ENCODE measurements around the gene PRKCSH. TPM values are rescaled to one million over a fixed set of nuclear protein-coding genes. Genes with fewer than 3 reads are reported as not detected.
A peak's percentile ranks its signal among the peaks of the same experiment; 100 is the strongest.

PRKCSH gene
- total RNA-seq, 5 donors from 2014 or later (not counting 1 experiment from before 2014, with no cell fraction given), result 248 to 382 (median 334) TPM

- Histone ChIP-seq H3K4me1 (ENCODE audit: control insufficient read depth in 1 of 2, extremely low read depth in 1 of 2, insufficient read depth in 2 of 2, low read length in 2 of 2) (peaks cover 6 to 33% of the 10 kb centered on the region in 2 experiments), H3K36me3 (ENCODE audit: control insufficient read depth in 2 of 2, extremely low read depth in 1 of 2, insufficient read depth in 1 of 2, low read length in 1 of 2) (peaks cover 0 to 3% of the 10 kb centered on the region in 2 donors), H3K27ac (ENCODE audit: low read length) (no peak overlapping the region), H3K27me3 (replicated peaks in 1 of 2; ENCODE audit: control insufficient read depth in 2 of 2, extremely low read depth in 1 of 2, insufficient read depth in 2 of 2, low read length in 1 of 2) (peaks cover 5 to 48% of the 10 kb centered on the region in 2 experiments), H3K9me3 (no peaks in the 10 kb centered on the region), H3K4me3 (ENCODE audit: control insufficient read depth in 1 of 2, extremely low read depth in 1 of 2, low read length in 1 of 2) (no peak overlapping the region)
- POLR2A ChIA-PET, result no interaction called here
- WGBS (ENCODE audit: insufficient coverage), result 14% methylated on average over 69 of the region's 86 CpGs
- ATAC-seq (replicated peaks in 1 of 4) (no peak), DNase-seq (peak in 1 of 35 experiments; percentile 7)
- Mint-ChIP-seq H3K4me1 (peaks cover 19 to 29% (median 28%) of the 10 kb centered on the region in 3 donors), H3K36me3 (peaks cover 4% of the 10 kb centered on the region), H3K4me3 (no peak overlapping the region), H3K9me3 (no peaks in the 10 kb centered on the region), H3K27me3 (peaks cover 20 to 36% of the 10 kb centered on the region in 2 donors), H3K27ac (no peak overlapping the region)
- CTCF ChIA-PET, result no interaction called here
Measured at GRCh38 chr19:11479898-11480714, 44.7 kb downstream of the PRKCSH start.

GRCh38 chr19:11480715-11481533 is 45.5 kb downstream of the PRKCSH start, which contains the start of gene ELAVL3:
Gene ELAVL3, minus strand, starts transcription at chr19:11481046. Its CDS starts 438 bp downstream, at chr19:11480608.
- no peak for ATAC-seq (replicated peaks in 1 of 4)
- peak within 1 kb of the TSS in 2 of 3 donors; percentile 70 to 71 for H3K4me3 Mint-ChIP-seq
- ChIA-PET POLR2A (interaction anchor here in 1 of 2 donors (0.6 kb wide), 1 partner anchor 1620 kb away, joined by 3 read pairs; no protein-coding TSS in a partner anchor), CTCF (no interaction called here)
- Histone ChIP-seq H3K9me3 (no peaks in the 10 kb centered on the region), H3K4me1 (ENCODE audit: control insufficient read depth in 1 of 2, extremely low read depth in 1 of 2, insufficient read depth in 2 of 2, low read length in 2 of 2) (peaks cover 6 to 33% of the 10 kb centered on the region in 2 experiments), H3K36me3 (ENCODE audit: control insufficient read depth in 2 of 2, extremely low read depth in 1 of 2, insufficient read depth in 1 of 2, low read length in 1 of 2) (peaks cover 0 to 3% of the 10 kb centered on the region in 2 donors), H3K27me3 (replicated peaks in 1 of 2; ENCODE audit: control insufficient read depth in 2 of 2, extremely low read depth in 1 of 2, insufficient read depth in 2 of 2, low read length in 1 of 2) (peaks cover 5 to 48% of the 10 kb centered on the region in 2 experiments), H3K4me3 (ENCODE audit: control insufficient read depth in 1 of 2, extremely low read depth in 1 of 2, low read length in 1 of 2) (peak within 1 kb of the TSS in 1 of 2 donors; percentile 49), H3K27ac (ENCODE audit: low read length) (no peak within 1 kb of the TSS)
- peaks cover 10% of the 10 kb centered on the region for H3K36me3 Mint-ChIP-seq
- peaks cover 19 to 30% (median 29%) of the 10 kb centered on the region in 3 donors for H3K4me1 Mint-ChIP-seq
- no peak within 1 kb of the TSS for H3K27ac Mint-ChIP-seq
- no peaks in the 10 kb centered on the region for H3K9me3 Mint-ChIP-seq
- DNase-seq, result peak in 1 of 35 experiments; percentile 28
- WGBS (ENCODE audit: insufficient coverage), result 24% methylated on average over 54 of the region's 77 CpGs
- H3K27me3 Mint-ChIP-seq, result peaks cover 20 to 37% of the 10 kb centered on the region in 2 donors

- H3K4me1 Mint-ChIP-seq, result peaks cover 19 to 30% (median 29%) of the 10 kb centered on the region in 3 donors
- POLR2A ChIA-PET, result interaction anchor here in 1 of 2 donors (0.6 kb wide), 1 partner anchor 1621 kb away, joined by 3 read pairs; no protein-coding TSS in a partner anchor
- H3K27me3 Mint-ChIP-seq, result peaks cover 20 to 35% of the 10 kb centered on the region in 2 donors
- peaks cover 6 to 33% of the 10 kb centered on the region in 2 experiments for H3K4me1 ChIP-seq (ENCODE audit: control insufficient read depth in 1 of 2, extremely low read depth in 1 of 2, insufficient read depth in 2 of 2, low read length in 2 of 2)
- no peaks in the 10 kb centered on the region for H3K9me3 ChIP-seq
- DNase-seq (peak; percentile 16 to 69 (median 44)), ATAC-seq (replicated peaks in 1 of 4) (peak; percentile 61 to 74 (median 65))
- peaks cover 5 to 48% of the 10 kb centered on the region in 2 experiments for H3K27me3 ChIP-seq (replicated peaks in 1 of 2; ENCODE audit: control insufficient read depth in 2 of 2, extremely low read depth in 1 of 2, insufficient read depth in 2 of 2, low read length in 1 of 2)
- WGBS (ENCODE audit: insufficient coverage), result 4% methylated on average over 49 of the region's 50 CpGs
- peak overlapping the region; percentile 31 to 71 (median 70) for H3K4me3 Mint-ChIP-seq
- H3K36me3 ChIP-seq (ENCODE audit: control insufficient read depth in 2 of 2, extremely low read depth in 1 of 2, insufficient read depth in 1 of 2, low read length in 1 of 2), result peaks cover 4% of the 10 kb centered on the region in 2 donors
- no peaks in the 10 kb centered on the region for H3K9me3 Mint-ChIP-seq
- CTCF ChIA-PET, result interaction anchor here (0.5 to 2.1 kb wide), 6 partner anchors 23 to 188 kb away, joined by 3 to 26 read pairs (median 6); partner anchors contain the start of genes ODAD3 (in 1 of the 2) and PRKCSH (in 1 of the 2)
- H3K4me3 ChIP-seq (ENCODE audit: control insufficient read depth in 1 of 2, extremely low read depth in 1 of 2, low read length in 1 of 2), result peak overlapping the region; percentile 12 to 49
- H3K27ac Mint-ChIP-seq, result no peak overlapping the region
- H3K27ac ChIP-seq (ENCODE audit: low read length), result no peak overlapping the region
- peaks cover 10% of the 10 kb centered on the region for H3K36me3 Mint-ChIP-seq
Measured at GRCh38 chr19:11481534-11482383, 46.3 kb downstream of the PRKCSH start.

- Mint-ChIP-seq H3K4me1 (peaks cover 19 to 30% (median 29%) of the 10 kb centered on the region in 3 donors), H3K36me3 (peaks cover 10% of the 10 kb centered on the region), H3K27ac (no peak overlapping the region), H3K9me3 (no peaks in the 10 kb centered on the region), H3K27me3 (peaks cover 20 to 35% of the 10 kb centered on the region in 2 donors), H3K4me3 (peak overlapping the region; percentile 31 to 71 (median 70))
- Histone ChIP-seq H3K36me3 (ENCODE audit: control insufficient read depth in 2 of 2, extremely low read depth in 1 of 2, insufficient read depth in 1 of 2, low read length in 1 of 2) (peaks cover 4 to 9% of the 10 kb centered on the region in 2 donors), H3K4me3 (ENCODE audit: control insufficient read depth in 1 of 2, extremely low read depth in 1 of 2, low read length in 1 of 2) (peak overlapping the region; percentile 14 to 49), H3K27ac (ENCODE audit: low read length) (no peak overlapping the region), H3K9me3 (no peaks in the 10 kb centered on the region), H3K27me3 (replicated peaks in 1 of 2; ENCODE audit: control insufficient read depth in 2 of 2, extremely low read depth in 1 of 2, insufficient read depth in 2 of 2, low read length in 1 of 2) (peaks cover 5 to 48% of the 10 kb centered on the region in 2 experiments), H3K4me1 (ENCODE audit: control insufficient read depth in 1 of 2, extremely low read depth in 1 of 2, insufficient read depth in 2 of 2, low read length in 2 of 2) (peaks cover 6 to 33% of the 10 kb centered on the region in 2 experiments)
- DNase-seq (peak; percentile 52 to 95 (median 79)), ATAC-seq (replicated peaks in 1 of 4) (peak; percentile 82 to 86 (median 84))
- CTCF ChIA-PET, result interaction anchor here (0.5 to 2.1 kb wide), 8 partner anchors 14 to 357 kb away, joined by 3 to 26 read pairs (median 4); partner anchors contain the start of genes ODAD3 (in 1 of the 2) and PRKCSH (in 1 of the 2)
- POLR2A ChIA-PET, result interaction anchor here in 1 of 2 donors (0.6 kb wide), 1 partner anchor 65 kb away, joined by 9 read pairs; no protein-coding TSS in a partner anchor
- WGBS (ENCODE audit: insufficient coverage), result under 1% methylated on average over 56 of the region's 58 CpGs
Measured at GRCh38 chr19:11482384-11483050, 47.1 kb downstream of the PRKCSH start.

- Mint-ChIP-seq H3K27ac (no peak overlapping the region), H3K27me3 (peaks cover 17 to 28% of the 10 kb centered on the region in 2 donors), H3K4me3 (peak overlapping the region in 1 of 3 donors; percentile 71), H3K36me3 (peaks cover 10% of the 10 kb centered on the region), H3K4me1 (peaks cover 19 to 30% (median 29%) of the 10 kb centered on the region in 3 donors), H3K9me3 (no peaks in the 10 kb centered on the region)
- H3K36me3 ChIP-seq (ENCODE audit: control insufficient read depth in 2 of 2, extremely low read depth in 1 of 2, insufficient read depth in 1 of 2, low read length in 1 of 2), result peaks cover 4 to 9% of the 10 kb centered on the region in 2 donors
- DNase-seq (no peak), ATAC-seq (replicated peaks in 1 of 4) (no peak)
- 93% methylated on average over 51 of the region's 57 CpGs for WGBS (ENCODE audit: insufficient coverage)
- POLR2A ChIA-PET, result no interaction called here
- peaks cover 3 to 43% of the 10 kb centered on the region in 2 experiments for H3K27me3 ChIP-seq (replicated peaks in 1 of 2; ENCODE audit: control insufficient read depth in 2 of 2, extremely low read depth in 1 of 2, insufficient read depth in 2 of 2, low read length in 1 of 2)
- CTCF ChIA-PET, result interaction anchor here in 1 of 2 donors (0.6 to 2.1 kb wide), 3 partner anchors 15 to 190 kb away, joined by 4 to 26 read pairs (median 5); no protein-coding TSS in a partner anchor
- no peak overlapping the region for H3K27ac ChIP-seq (ENCODE audit: low read length)
- peaks cover 6 to 33% of the 10 kb centered on the region in 2 experiments for H3K4me1 ChIP-seq (ENCODE audit: control insufficient read depth in 1 of 2, extremely low read depth in 1 of 2, insufficient read depth in 2 of 2, low read length in 2 of 2)
- no peaks in the 10 kb centered on the region for H3K9me3 ChIP-seq
- no peak overlapping the region for H3K4me3 ChIP-seq (ENCODE audit: control insufficient read depth in 1 of 2, extremely low read depth in 1 of 2, low read length in 1 of 2)
Measured at GRCh38 chr19:11483366-11484111, 48.1 kb downstream of the PRKCSH start.
